ENCODE data around the gene ITPR1.

- TF ChIP-seq CTCF (IDR thresholded peaks at IDR 0.05; ENCODE audit: insufficient read depth, low read depth, low read length) (no peak), EZH2 (IDR thresholded peaks at IDR 0.05; ENCODE audit: insufficient read depth, low read length) (no peak)
These were observed 87.9 kb downstream of the ITPR1 start for GRCh38 chr3:4581124-4581424.
